ENCODE data around the gene BMP4. TPM values are rescaled to one million over a fixed set of nuclear protein-coding genes. Genes with fewer than 3 reads are reported as not detected.
"Not testable (repeated sequence)": the region's sequence is repeated elsewhere in the genome, so short reads cannot be mapped to it uniquely, and the experiment has no call there.

Gene BMP4
- total RNA-seq, 4 donors from 2014 or later = 9.9 to 23.7 (median 15.4) TPM

DNA sequence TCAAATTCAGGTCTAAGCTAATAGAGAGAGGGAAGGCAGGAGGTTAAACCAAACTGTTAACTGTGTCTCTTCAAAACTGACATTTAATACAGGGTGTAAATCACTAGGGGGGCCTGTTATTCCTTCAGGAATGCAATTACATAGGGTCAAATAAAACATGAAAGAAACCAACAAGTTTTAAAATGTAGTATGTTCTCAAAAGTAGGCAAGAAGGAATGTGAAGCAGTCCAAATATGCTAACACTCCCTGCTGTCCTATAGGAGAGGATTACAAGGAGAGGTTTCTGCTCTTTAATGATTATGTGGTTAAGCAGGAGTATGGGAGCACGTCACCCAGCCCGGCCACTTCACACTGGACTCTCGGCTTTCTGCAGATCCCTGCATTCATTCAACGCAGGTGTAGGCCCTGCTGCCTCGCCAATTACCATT is 42.5 kb upstream of the BMP4 start:
- no peaks in the 10 kb centered on the region for H3K9me3 ChIP-seq
- no peaks in the 10 kb centered on the region for H3K36me3 ChIP-seq
- H3K4me3 ChIP-seq = no peak overlapping the region
- 79% methylated on average over 5 of the region's 5 CpGs for WGBS
- no peak for DNase-seq (ENCODE audit: low spot score in 2 of 2)
- no peaks in the 10 kb centered on the region for H3K27me3 ChIP-seq
- TF ChIP-seq, protein P1, sequence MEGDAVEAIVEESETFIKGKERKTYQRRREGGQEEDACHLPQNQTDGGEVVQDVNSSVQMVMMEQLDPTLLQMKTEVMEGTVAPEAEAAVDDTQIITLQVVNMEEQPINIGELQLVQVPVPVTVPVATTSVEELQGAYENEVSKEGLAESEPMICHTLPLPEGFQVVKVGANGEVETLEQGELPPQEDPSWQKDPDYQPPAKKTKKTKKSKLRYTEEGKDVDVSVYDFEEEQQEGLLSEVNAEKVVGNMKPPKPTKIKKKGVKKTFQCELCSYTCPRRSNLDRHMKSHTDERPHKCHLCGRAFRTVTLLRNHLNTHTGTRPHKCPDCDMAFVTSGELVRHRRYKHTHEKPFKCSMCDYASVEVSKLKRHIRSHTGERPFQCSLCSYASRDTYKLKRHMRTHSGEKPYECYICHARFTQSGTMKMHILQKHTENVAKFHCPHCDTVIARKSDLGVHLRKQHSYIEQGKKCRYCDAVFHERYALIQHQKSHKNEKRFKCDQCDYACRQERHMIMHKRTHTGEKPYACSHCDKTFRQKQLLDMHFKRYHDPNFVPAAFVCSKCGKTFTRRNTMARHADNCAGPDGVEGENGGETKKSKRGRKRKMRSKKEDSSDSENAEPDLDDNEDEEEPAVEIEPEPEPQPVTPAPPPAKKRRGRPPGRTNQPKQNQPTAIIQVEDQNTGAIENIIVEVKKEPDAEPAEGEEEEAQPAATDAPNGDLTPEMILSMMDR (IDR thresholded peaks at IDR 0.05) = no peak
- TF ChIP-seq POLR2A (IDR thresholded peaks at IDR 0.05) (no peak), EP300 (IDR thresholded peaks at IDR 0.05) (no peak), POLR2AphosphoS5 (IDR thresholded peaks at IDR 0.05) (no peak)
- no peaks in the 10 kb centered on the region for H3K4me1 ChIP-seq
- no peak overlapping the region for H3K27ac ChIP-seq

DNA sequence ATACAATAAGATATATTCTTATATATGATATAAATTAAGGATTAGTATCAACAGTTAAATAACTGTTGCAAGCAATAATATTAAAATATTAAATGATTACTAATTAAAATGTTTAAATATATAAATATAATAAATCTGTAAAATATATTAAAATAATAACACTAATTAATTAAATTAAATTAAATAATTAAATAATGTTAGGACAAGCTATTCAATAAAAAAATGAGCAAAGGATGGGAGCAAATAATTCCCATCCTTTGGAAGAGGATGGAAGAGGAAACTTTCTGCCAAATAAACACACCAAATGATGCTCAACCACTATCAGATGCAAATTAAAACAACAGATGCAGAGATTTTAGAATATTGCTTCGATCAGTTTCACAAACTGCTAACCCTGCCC is 39.4 kb upstream of the BMP4 start:
- no peak for DNase-seq (ENCODE audit: low spot score in 2 of 2)
- H3K36me3 ChIP-seq = no peaks in the 10 kb centered on the region
- no peaks in the 10 kb centered on the region for H3K9me3 ChIP-seq
- no peak overlapping the region for H3K4me3 ChIP-seq
- no peaks in the 10 kb centered on the region for H3K27me3 ChIP-seq
- H3K27ac ChIP-seq = no peak overlapping the region
- no peaks in the 10 kb centered on the region for H3K4me1 ChIP-seq
- 93% methylated on average over 1 of the region's 1 CpG for WGBS
- TF ChIP-seq POLR2A (IDR thresholded peaks at IDR 0.05) = no peak
- no peak for TF ChIP-seq POLR2AphosphoS5 (IDR thresholded peaks at IDR 0.05)
- TF ChIP-seq, protein P1 (IDR thresholded peaks at IDR 0.05) = no peak

DNA sequence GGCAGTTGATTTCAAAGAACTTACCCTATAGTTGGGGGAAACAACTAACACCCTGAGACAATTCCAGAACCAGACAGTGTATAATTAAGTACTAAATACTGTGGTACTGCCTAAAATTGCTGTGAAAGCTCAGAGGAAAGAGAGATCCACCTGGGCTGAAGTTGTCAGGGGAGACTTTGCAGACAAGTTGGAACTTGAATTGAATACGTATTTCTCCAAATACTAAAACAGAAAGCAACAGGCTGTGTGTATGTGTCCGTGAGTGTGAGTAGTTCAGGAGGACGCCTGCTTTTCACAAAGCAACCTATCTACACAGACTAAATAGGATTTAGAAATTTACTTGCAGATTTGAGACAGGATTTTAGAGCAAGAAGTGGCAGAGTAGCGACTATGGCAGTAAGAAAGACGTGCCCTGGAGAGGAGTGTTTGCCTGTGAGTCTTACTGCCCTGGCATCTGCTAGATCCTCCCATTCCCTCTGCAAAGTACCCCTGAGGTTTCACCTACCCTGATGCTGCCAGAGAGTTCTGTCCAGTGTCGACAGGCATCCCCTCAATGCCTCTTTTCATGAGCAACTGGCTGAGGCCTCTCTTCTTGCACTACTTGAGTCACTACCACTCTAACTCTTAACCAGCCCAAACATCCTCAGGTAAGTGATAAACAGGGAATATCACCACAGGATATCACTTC is 37.4 kb upstream of the BMP4 start:
- WGBS = 47% methylated on average over 6 of the region's 6 CpGs
- DNase-seq (ENCODE audit: low spot score in 2 of 2) = no peak
- no peaks in the 10 kb centered on the region for H3K27me3 ChIP-seq
- no peaks in the 10 kb centered on the region for H3K36me3 ChIP-seq
- no peak overlapping the region for H3K4me3 ChIP-seq
- TF ChIP-seq EP300 (IDR thresholded peaks at IDR 0.05) (no peak), POLR2AphosphoS5 (IDR thresholded peaks at IDR 0.05) (no peak), POLR2A (IDR thresholded peaks at IDR 0.05) (no peak)
- TF ChIP-seq, protein P1 (IDR thresholded peaks at IDR 0.05) = no peak
- no peak overlapping the region for H3K27ac ChIP-seq
- H3K9me3 ChIP-seq = no peaks in the 10 kb centered on the region
- no peaks in the 10 kb centered on the region for H3K4me1 ChIP-seq

DNA sequence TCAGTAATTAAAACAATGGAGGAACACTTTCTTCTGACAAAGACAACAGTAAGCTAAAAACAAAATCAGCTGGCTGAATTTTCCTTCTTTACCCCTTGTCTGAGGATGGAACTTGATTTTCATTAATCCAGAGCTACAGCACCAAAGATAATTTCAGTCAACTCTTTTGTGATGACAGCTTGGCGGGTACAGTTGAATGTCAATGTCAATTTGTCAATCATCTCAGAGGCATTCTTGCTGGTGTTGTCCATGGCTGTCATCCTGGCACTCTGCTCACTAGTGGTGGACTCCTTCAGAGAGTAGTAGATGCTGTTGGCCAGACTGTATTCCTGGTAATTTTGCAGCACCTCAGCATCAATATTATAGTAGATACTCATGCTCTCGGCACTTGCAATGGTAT is 34.4 kb upstream of the BMP4 start:
- DNase-seq (ENCODE audit: low spot score in 2 of 2) = no peak
- Histone ChIP-seq H3K27ac (no peak overlapping the region), H3K9me3 (no peaks in the 10 kb centered on the region), H3K4me3 (no peak overlapping the region), H3K27me3 (no peaks in the 10 kb centered on the region), H3K36me3 (no peaks in the 10 kb centered on the region), H3K4me1 (no peaks in the 10 kb centered on the region)
- TF ChIP-seq, protein P1 (IDR thresholded peaks at IDR 0.05) = no peak
- TF ChIP-seq POLR2AphosphoS5 (IDR thresholded peaks at IDR 0.05) (no peak), POLR2A (IDR thresholded peaks at IDR 0.05) (no peak), EP300 (IDR thresholded peaks at IDR 0.05) (no peak)
- 46% methylated on average over 2 of the region's 2 CpGs for WGBS

DNA sequence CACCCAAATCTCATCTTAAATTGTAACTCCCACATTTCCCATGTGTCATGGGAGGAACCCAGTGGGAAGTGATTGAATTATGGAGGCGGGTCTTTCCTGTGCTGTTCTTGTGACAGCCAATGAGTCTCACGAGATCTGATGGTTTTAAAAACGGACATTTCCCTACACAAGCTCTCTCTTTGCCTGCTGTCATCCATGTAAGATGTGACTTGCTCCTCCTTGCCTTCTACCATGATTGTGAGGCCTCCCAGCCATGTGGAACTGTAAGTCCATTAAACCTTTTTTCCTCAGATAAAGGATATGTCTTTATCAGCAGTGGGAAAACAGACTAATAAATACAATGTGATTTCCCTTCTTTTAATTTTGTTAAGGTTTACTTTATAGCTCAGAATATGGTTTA is 30.1 kb upstream of the BMP4 start:
- not testable (repeated sequence) for H3K27me3 ChIP-seq, H3K36me3 ChIP-seq

DNA sequence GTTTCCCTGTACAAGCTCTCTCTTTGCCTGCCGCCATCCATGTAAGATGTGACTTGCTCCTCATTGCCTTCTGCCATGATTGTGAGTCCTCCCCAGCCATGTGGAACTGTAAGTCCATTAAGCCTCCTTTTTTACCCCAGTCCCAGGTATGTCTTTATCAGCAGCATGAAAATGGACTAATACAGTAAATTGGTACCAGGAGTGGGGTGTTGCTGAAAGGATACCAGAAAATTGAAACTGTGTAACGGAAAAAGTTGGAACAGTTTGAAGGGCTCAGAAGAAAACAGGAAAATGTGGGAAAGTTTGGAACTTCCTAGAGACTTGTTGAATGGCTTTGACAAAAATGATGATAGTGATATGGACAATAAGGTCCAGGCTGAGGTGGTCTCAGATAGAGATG is 28.3 kb upstream of the BMP4 start:
- H3K27me3 ChIP-seq; H3K27ac ChIP-seq; H3K36me3 ChIP-seq; DNase-seq (ENCODE audit: low spot score in 2 of 2); H3K4me3 ChIP-seq; H3K4me1 ChIP-seq; H3K9me3 ChIP-seq: not testable (repeated sequence)
- 64% methylated on average over 2 of the region's 2 CpGs for WGBS

More for the DNA sequence above, 30.1 kb upstream of the BMP4 start:
- not testable (repeated sequence) for DNase-seq (ENCODE audit: low spot score in 2 of 2); H3K27ac ChIP-seq; H3K9me3 ChIP-seq; H3K4me1 ChIP-seq; H3K4me3 ChIP-seq
- 86% methylated on average over 3 of the region's 3 CpGs for WGBS

Measured in suprapubic skin (tissue), 4 donors.